ENCODE data around the gene RERG.

Gene RERG

DNA sequence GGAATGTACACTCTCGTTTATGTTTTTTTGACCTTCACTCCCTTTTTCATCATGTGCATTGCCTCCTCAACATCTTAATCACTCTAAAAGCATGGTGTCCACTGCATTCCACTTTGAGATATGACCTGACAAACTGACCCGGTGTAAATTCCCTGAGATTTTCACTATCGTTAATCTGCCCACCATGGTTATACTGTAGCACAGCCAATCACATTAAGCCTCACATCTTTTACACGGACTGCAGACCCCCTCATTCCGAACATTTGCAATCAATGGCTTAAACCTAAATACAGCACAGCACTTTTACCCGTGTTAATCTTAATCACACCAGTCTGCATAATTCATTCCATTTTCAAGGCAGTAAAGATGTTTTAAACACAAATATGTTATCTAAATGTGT lies 2.4 kb downstream of the RERG start:
- DNase-seq (ENCODE audit: low spot score): no peak

DNA sequence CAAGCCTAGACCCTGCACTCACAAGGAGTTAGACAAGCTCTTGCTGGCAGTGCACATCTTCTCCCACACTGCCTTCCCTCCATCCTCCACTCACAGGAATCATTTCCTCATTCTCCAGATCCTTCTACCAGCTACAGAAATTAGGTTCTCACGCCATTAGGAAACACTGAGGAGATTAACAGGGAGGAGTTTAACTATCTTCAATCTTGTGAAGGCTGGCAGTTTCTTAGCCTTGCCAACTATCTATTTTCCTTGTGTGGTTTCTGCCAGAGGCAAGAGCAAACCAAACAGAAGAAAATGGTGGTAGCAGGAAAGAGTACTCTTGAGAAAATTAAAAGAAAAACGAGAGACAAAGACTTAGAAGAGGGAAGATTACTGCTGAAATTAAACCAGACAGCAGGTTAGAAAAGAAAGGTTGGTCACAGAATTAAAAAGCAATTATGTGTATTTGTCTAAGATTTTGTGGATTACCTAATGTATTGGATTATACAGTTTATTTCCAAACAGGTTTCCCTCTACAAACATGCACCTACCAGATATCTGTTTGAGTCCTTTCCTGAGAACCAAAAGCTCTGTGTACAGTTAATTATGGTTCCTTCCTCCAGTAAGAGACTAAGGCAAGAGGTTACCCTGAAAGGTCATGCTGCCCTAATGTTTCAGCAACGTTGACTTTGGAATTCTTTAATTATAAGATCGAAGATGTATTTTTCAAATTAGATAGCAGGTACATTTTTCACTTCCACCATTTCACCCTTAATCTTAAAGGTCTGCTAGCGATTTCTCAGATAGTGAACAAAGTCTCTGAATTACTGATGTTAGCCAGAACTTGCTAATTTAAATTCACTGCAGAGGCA lies 5.0 kb downstream of the RERG start:
- DNase-seq (ENCODE audit: low spot score): no peak

DNA sequence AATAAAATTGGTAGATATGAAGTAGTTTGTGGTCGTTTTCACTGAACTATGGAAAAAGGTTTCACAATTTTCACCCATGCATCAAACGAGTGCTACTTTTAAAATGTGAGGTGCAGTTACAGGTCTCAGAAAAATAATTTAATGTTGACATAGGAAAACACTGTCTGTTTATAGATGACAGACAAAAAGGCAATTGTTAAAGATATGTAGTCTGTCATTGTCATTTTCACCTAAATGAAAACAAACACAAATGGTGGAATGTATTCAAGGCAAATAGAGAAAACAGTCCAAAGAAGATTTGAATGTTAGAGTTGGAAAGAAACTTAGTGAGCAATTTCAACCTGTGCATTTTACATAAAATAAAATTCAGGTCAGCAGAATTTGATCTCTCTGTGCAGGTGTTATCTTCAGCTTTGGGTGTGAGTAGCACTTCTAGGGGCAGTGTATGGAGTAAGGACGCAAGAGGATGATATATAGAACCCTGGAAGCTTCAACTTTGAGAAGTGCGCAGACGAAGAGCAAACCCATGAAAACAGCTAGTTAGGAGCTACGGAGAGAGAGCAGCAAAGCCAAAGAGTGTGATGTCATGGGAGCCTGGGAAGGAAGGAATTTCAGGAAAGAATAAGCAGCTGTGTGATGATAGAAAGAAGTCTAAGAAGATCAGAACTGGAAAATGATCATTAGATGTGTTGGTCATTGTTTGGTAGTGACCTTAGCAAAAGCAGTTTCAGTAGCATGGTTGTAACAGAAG lies 6.2 kb downstream of the RERG start:
- DNase-seq (ENCODE audit: low spot score): no peak

DNA sequence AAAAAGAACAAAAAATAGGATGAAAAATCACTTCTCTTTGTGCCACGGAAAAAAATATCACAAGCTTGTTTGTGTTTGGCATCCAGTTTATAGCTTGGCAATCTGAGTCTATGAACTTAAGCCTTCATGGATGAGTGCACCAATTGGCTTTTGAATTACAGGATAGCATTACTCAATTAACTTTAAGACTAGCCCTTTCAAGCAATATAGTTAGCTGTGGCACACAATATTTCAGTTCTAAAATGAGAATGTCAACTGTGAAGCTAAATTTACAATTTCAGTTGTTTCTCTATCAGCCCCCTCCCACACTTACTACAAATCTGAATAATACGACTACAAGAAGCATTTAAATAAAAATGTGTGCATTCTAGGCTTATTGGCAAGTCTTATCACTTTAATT lies 8.3 kb downstream of the RERG start:
- DNase-seq (ENCODE audit: low spot score): no peak

GRCh38 chr12:15209782-15210181 lies 11.4 kb downstream of the RERG start:
- no peak for DNase-seq (ENCODE audit: low spot score)

DNA sequence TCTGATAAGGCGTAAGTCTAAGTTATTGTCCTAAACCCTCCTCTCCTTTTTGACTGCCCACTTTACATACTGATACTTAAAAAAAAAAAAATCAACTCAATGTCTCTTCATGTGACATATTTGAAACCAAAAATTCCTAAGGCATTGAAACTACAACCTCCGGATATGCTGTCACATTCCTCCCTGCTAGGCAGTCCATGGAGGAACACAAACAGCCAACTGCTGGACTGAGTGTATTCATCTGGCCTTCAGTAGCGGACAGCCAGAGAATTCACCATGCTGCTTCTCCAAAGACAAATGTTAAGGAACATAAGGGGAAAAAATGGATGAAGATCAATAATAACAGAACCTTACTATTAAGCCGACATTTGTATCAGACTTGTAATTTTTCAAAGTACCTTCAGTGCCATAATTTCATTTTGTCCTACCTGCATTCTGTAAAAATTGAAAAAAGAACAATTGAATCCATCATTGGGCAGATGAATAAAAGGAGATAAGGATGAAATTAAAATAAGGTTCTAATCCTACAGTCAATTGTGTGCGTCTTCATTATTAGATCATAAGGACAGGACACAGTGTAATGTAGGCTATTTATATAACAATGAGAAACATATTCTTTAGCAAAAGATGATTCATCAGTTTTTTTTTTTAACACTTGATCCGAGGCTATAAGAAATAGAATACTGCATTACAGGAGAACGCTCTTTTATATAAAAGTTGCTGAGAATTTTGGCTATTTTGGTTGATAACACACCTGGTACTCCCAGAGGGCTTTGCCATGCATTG lies 12.2 kb downstream of the RERG start:
- DNase-seq (ENCODE audit: low spot score): no peak

DNA sequence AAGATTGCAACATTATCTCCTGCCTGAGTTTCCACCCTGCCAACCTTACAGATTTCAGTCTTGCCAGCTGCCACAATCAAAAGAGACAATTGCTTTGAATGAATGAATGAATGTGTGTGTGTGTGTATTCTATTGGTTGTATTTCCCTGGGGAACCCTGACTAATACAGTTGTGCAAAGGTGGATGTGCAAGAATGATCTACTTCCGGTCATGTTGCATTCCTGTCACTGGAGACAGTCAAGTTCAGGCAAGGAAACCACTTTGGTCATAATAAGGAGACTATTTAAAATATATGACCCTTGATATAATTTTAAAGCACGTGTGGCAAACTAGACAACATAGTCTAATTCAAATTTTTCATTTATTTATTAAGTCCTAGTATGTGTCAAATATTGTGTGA lies 13.1 kb downstream of the RERG start:
- DNase-seq (ENCODE audit: low spot score): no peak

DNA sequence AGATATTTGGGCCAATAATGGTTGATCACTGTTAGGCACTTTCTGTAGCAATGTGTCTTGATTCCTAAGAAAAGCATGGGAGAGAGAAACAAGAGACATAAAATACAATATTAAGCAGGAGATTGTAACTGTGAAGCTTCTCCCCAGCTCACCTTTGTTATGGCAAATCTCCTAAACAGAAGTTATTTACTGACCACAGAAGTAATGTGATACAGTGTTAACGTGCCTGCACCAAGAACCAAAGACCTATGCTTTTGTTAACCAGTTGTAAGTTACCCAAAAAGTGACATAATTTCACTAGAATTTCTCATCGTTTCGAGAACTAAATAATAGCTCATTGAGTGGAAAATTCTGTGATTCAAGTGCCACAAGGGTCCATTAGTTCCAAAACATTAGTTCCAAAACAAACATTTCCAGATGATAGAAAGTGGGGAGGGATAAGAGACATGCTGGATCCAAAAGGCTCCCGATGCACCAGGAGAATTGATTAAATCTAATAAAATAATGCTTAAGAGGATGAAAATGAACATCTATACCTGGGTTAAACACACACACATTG lies 14.3 kb downstream of the RERG start:
- no peak for DNase-seq (ENCODE audit: low spot score)

DNA sequence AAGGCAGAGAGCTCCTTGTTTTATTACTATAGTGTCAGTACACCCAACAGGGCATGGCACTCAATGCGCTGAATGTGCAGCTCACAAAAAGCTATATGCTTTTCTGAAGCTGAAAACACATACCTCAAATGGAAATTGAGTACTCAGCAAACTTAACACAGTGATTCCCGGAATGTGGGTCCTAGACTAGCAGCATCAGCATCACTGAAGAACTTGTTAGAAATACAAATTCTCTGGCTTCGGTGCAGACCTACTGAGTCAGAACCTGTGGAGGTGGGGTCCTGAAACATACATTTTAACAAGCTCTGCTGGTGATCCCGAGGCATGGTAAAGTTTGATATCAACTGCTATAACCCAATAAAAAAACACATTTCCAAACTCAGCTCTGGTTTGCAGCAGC lies 14.9 kb downstream of the RERG start:
- DNase-seq (ENCODE audit: low spot score): no peak

DNA sequence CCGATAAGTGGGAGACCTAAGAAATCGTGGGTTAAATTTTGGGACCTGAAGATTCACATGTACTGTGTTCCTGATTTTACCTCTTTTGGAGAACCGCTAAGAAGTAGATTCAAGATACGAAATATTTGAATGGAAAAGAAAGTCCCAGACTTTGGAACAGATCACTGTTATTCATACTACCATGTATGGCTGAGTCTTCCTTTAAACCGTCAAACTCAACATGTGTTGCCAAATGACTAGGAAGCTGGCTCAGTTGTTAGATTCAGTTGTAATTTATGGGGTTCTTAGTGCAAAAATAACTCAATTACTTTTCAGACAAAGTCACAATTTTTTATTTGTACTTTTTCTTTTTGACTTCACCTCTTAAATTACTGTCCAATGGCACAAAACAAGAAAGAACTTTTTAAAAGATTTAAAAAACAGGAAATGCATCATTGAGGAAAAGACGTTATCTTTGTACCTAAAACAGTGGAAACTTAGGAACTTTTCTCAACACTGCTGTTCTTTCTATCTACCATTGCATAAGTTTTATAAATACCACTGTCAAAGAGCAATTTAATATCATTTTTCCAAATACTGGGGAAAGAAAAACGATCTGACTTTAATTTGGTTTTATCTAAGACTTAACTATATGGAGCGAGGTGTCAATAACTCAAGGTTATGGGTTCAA lies 15.7 kb downstream of the RERG start:
- DNase-seq (ENCODE audit: low spot score): no peak

- no peak for DNase-seq (ENCODE audit: low spot score)
These were observed 19.8 kb downstream of the RERG start for GRCh38 chr12:15201456-15201855.

DNA sequence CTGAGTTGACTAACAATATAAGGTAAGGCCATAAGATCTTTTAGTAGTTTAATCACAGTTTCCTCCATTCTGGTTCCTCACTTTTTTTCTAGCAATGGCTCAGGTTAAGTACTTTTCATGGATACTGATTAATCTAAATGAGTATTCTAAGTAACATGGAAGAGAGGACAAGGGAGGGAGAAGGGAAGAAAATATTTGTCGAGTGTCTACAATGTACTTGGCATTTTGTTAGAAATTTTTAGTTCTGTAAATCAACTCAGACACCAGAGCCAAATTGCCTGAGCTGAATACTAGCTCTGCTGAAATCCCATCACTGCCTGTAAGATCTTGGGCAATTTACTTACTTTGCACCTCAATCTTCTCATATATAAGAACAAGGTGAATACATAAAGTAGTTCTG lies 20.2 kb downstream of the RERG start:
- DNase-seq (ENCODE audit: low spot score): no peak

DNA sequence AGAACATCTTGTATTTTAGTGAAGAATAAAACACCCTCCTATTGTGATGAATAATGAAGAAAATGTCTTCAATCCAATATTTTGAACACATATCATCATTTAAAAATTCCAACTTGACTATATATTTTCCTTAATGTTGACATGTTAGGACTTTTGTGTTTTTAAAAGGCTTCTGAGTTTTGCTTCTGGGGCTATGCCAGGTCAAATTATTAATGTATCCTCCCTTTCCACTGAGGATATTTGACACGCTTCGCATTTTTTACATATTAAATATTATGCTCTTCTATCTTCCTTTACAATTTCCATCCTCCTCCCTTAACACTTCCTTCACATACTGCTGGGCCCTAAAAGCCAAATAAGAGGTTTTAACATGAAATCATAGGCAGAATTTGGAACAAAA lies 20.6 kb downstream of the RERG start:
- DNase-seq (ENCODE audit: low spot score): no peak

DNA sequence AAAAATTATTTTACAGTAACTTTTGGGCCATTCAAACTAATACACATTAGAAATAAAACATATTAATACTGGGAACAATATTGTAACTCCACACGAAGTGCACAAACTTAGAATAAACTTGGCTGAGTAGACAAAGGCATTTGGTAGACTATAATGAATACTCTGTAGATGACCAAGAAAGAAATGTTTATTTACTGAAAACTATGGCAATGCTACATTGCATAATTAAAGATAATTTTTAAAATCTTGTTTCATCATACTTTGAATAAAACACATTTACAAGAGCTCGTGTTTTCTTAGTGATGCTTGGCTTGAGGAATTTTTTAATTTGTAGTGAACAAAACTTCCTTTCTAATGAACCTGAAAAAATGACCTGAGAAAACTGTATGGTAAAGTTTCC lies 21.3 kb downstream of the RERG start:
- DNase-seq (ENCODE audit: low spot score): no peak

DNA sequence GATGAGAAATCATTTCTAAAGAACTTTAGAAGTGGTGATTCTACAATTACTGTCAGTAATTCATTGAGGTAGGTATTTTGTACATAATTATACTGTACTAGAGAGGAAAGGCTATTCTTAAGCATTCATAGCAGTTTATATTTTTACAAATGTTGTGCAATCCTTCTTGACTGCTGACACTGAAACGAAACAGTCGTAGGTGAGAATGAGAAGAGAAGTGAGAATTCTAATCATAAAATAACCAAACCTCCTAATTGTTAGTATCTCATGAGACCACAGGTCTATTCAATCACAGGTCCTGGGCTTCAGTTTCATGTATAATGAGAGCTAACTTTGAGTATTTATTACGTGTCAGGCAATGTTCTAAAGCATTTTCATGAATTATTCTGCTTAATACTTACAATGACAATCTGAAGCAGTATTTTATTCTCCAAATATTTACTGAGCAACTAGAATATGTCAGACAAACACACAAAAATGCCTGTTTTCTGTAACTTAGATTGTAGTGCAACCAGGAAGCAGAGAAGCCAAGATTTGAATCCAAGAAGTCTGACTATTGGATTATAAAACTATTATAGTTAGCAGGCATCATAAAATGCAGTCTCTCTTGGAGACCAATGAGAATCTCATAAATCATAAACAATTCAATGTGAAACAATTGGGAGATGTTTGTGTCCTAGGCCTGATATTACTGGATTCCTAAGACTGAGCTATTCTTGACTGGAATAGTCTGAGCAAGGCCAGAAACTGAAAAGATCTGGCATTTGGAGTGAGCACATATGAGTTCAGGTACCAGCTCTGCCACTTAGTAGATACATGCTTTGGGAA lies 24.3 kb downstream of the RERG start:
- no peak for DNase-seq (ENCODE audit: low spot score)

- DNase-seq (ENCODE audit: low spot score): no peak
These were observed 25.0 kb downstream of the RERG start for GRCh38 chr12:15196221-15196620.

DNA sequence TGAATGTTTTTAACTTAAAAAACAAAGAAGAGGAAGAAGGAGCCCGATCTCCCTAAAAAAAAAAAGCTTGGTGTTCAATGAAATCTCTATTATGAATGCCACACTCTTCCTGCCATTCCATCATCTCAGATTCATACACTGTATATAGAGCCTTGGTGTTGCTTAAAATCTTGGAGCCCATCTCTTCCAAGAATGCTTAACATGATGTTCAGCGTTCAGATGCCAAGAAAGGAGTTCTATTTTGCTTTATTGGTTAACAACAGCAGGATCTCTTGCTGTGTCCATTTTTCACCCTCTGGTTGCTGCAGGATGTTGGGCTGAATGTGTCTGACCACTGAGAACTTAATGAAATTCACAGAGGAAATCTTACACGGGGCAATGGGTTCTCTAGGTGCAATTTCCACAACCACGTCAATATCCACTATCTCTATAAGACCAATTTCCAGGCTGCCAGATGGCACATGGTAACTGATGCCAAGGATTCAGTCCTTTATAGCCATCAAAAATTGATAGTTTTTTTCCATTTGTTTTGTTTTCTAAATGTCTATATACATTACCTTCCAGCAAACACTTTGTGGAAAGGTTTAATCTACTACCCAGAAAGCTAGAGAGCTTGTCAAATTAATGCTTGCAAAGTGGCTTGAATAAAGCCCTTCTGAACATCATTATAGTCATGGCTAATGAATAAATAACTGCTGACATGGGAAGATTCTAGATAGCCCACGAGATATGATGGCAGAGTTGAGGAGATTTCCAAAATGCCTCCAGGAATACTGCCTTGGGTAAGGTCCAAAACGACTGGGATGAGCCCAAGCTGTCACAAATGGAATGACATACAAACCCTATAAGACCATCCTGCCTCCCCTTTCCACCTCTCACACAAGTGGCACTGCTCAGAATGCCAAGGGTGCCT lies 26.5 kb downstream of the RERG start:
- DNase-seq (ENCODE audit: low spot score): no peak

DNA sequence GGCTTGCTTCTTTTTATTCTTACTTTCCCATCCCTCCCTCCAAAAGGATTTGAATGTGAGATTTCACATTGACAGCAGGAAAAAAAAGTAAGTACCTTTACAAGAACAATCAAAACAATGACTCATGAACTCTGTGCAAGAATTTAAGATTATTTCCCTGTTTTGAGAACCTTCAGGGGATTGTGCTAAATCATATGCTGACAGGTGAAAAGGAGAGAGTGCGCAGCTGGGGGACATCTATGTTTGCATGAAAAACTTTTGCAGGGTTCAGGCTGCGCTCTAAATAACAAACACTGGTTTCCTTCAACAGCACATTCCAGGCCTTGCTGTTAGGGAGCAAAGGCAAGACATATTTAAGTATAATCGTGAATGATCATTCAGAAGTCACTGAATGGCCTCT lies 27.3 kb downstream of the RERG start:
- DNase-seq (ENCODE audit: low spot score): no peak

- no peak for DNase-seq (ENCODE audit: low spot score)
These were observed 28.5 kb downstream of the RERG start for GRCh38 chr12:15192720-15193119.

DNA sequence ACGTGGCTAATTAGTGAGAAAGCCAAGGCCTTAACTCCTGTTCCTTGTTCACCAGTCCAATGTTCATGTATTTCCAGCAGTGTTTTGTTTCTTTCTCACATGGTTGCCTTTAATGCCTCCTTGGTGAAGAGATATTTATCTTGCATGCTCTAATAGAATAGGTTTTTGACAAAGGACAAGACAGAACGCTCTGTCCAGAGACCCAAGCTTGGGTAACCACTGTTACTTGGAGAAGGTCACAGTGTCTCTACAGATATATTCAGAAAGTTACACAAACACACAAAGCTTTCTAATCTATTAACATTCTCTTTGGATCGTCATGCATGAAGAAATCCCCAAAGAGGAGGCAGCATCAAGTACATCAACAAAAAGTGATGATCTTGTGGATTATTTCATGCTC lies 33.1 kb downstream of the RERG start:
- no peak for DNase-seq (ENCODE audit: low spot score)

Data from activated CD4-positive, alpha-beta T cell treated with anti-CD3 and anti-CD28 coated beads, Interleukin-2, Interleukin-4, amounts not matched to agents 100 ng/mL and 50 ng/mL, durations not matched to agents 16 hours and 8 hours (primary cell).